ENCODE measurements around the gene CRY2.

- TF ChIP-seq EP300 (IDR thresholded peaks at IDR 0.05; ENCODE audit: borderline replicate concordance in 1 of 2, low read depth in 1 of 2, low read length in 1 of 2) (no peak), GABPA (IDR thresholded peaks at IDR 0.05; ENCODE audit: low read depth) (no peak)
Observed at GRCh38 chr11:45930031-45930794, 82.9 kb downstream of the CRY2 start.
